Activated T-cell treated with anti-CD3 and anti-CD28 coated beads, Interleukin-2, amount 50 U/mL, for 72 hours (primary cell): ENCODE results near the gene RNF11. TPM values are rescaled to one million over a fixed set of nuclear protein-coding genes. Genes with fewer than 3 reads are reported as not detected.
A peak's percentile ranks its signal among the peaks of the same experiment; 100 is the strongest.
"Not testable (repeated sequence)": the region's sequence is repeated elsewhere in the genome, so short reads cannot be mapped to it uniquely, and the experiment has no call there.

Experiments used
- ATAC-seq, 2 donors: fragments of 150-1000 bp; cut with Tn5 transposase; replicated peaks in 1 of 2; 2 replicates each; pipeline ENCODE4 v1.10.0; 2021; ENCODE audit warnings: moderate library complexity in 2 of 2, mild to moderate bottlenecking in 1 of 2
- DNase-seq, 2 donors: peaks; one replicate each; pipeline ENCODE4 v3.0.0; 2021 to 2022; ENCODE audit warnings: mixed read lengths in 1 of 2
- H3K27ac Mint-ChIP-seq: one replicate; pipeline ENCODE4 v1.8.0; 2022; ENCODE audit warnings: mild to moderate bottlenecking, moderate library complexity, mixed read lengths
- H3K27me3 Mint-ChIP-seq: one replicate; pipeline ENCODE4 v1.8.0; 2022; ENCODE audit warnings: low read depth, mixed read lengths
- H3K36me3 Mint-ChIP-seq, 2 donors: one replicate each; pipeline ENCODE4 v1.8.0; 2022; ENCODE audit warnings: mixed read lengths in 2 of 2, mild to moderate bottlenecking in 1 of 2; ENCODE audit not compliant: insufficient read depth in 2 of 2
- H3K4me1 Mint-ChIP-seq: one replicate; pipeline ENCODE4 v1.8.0; 2022; ENCODE audit warnings: low read depth, mixed read lengths
- H3K4me3 Mint-ChIP-seq, 2 donors: one replicate each; pipeline ENCODE4 v1.8.0; 2022; ENCODE audit warnings: mild to moderate bottlenecking in 2 of 2, mixed read lengths in 2 of 2, moderate library complexity in 2 of 2
- H3K9me3 Mint-ChIP-seq, 2 donors: one replicate each; pipeline ENCODE4 v1.8.0; 2022; ENCODE audit warnings: mixed read lengths in 2 of 2
- total RNA-seq, 2 donors: library from RNA; stranded (reverse); gene quantifications; one replicate each; pipeline ENCODE4 v1.2.3, GENCODE V29; 2022

The RNF11 gene
- total RNA-seq, 2 donors from 2014 or later, result 23.7 to 28.0 TPM

DNA sequence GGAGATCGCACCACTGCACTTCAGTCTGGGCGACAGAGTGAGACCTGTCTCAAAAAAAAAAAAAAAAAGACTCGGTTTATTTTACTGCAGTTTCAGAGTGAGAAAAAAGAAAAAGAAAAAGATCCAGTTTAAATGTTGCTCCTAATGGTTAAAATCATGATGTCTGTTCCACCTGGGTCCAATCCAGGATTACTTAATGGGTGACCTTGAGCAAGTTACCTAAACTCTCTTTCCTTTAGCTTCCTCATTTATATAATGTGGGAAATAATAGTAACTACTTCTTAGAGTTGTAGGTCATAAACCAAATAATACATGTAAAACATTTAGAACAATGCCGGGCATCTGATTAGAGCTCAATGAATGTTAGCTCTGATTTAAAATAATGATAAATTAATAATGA lies 19.4 kb upstream of the RNF11 start:
- Mint-ChIP-seq H3K27ac (no peak overlapping the region), H3K9me3 (no peaks in the 10 kb centered on the region), H3K27me3 (no peaks in the 10 kb centered on the region), H3K4me3 (no peak overlapping the region), H3K36me3 (peaks cover 0 to 2% of the 10 kb centered on the region in 2 donors), H3K4me1 (peaks cover 34% of the 10 kb centered on the region)
- ATAC-seq (no peak), DNase-seq (no peak)

DNA sequence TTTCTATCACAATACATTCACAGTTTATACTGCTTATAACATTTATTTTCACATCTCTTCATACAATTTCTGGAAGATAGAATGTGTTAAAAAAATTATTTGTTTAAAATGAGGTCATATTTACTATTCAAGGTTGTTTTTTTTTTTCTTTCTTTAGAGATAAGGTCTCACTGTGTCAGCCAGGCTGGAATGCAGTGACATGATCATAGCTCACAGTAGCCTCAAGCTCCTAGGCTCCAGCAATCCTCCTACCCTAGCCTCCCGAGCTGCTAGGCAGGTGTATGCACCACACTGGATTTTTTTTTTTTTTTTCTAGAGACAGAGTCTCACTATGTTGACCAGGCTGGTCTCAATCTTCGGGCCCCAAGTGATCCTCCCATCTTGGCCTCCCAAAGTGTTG lies 19.0 kb upstream of the RNF11 start:
- no peak for DNase-seq
- H3K27ac Mint-ChIP-seq, result no peak overlapping the region

DNA sequence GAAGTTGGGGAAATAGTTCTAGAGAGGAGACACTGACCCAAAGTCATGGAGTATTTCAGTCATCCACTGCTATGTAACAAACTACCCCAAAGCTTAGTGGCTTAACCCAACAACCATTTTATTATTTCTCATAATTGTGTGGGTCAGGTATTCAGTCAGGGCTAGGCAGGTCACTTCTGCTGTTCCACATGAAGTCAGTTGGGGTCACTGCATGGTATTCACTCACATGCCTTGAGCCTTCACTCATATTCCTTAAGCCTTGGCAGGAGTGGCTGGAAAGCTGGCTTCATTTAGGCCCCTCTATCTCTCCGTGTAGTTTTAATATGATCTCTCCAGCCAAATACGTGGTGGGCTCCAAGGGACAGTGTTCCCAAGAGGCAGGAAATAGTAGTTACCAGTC lies 17.5 kb upstream of the RNF11 start:
- H3K27ac Mint-ChIP-seq, result no peak overlapping the region
- peaks cover 42% of the 10 kb centered on the region for H3K4me1 Mint-ChIP-seq
- ATAC-seq (no peak), DNase-seq (no peak)
- H3K27me3 Mint-ChIP-seq, result peaks cover 5% of the 10 kb centered on the region
- no peak overlapping the region for H3K4me3 Mint-ChIP-seq
- no peaks in the 10 kb centered on the region for H3K9me3 Mint-ChIP-seq
- peaks cover 0 to 4% of the 10 kb centered on the region in 2 donors for H3K36me3 Mint-ChIP-seq

More for the DNA sequence above, 19.0 kb upstream of the RNF11 start:
- Mint-ChIP-seq H3K27me3 (no peaks in the 10 kb centered on the region), H3K9me3 (no peaks in the 10 kb centered on the region), H3K36me3 (peaks cover 0 to 2% of the 10 kb centered on the region in 2 donors), H3K4me3 (no peak overlapping the region), H3K4me1 (peaks cover 37% of the 10 kb centered on the region)
- no peak for ATAC-seq

DNA sequence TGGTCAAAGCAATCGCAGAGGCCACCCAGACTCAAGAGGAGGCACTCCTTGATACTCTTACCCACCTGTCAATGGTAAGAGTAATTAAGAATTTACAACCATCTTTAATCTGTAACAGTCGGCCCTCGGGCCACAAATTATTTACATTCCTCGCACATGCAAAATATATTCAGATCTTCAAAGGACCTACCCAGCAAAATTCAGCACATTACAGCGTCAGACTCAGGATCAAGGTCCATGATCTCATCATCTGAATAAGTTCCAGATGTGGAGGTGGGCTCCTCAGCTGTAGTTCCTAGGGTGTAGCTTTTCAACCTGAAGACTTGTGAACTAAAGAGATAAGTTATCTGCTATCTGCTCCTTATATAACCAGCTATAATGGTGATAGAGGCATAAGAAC lies 17.1 kb upstream of the RNF11 start:
- H3K27ac Mint-ChIP-seq, result no peak overlapping the region
- peaks cover 0 to 4% of the 10 kb centered on the region in 2 donors for H3K36me3 Mint-ChIP-seq
- H3K9me3 Mint-ChIP-seq, result no peaks in the 10 kb centered on the region
- peaks cover 40% of the 10 kb centered on the region for H3K4me1 Mint-ChIP-seq
- DNase-seq (no peak), ATAC-seq (no peak)
- H3K27me3 Mint-ChIP-seq, result peaks cover 5% of the 10 kb centered on the region
- no peak overlapping the region for H3K4me3 Mint-ChIP-seq

DNA sequence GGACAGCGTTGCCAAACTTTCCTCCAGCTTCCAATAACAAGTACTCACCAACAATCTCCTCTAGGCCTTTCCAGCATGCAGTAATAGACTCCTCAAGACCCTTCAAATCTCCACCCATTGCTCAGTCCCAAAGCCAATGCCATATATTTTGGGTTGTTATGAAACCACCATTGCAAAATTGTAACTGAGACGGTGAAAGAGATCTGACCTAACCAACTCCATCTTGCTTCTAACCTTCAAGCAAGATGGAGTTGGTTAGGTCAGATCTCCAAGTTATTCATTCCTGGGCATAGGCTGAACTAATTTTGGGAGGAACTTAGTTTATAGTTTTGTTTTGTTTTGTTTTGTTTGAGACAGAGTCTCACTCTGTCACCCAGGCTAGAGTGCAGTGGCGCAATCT lies 14.5 kb upstream of the RNF11 start:
- not testable (repeated sequence) for ATAC-seq

DNA sequence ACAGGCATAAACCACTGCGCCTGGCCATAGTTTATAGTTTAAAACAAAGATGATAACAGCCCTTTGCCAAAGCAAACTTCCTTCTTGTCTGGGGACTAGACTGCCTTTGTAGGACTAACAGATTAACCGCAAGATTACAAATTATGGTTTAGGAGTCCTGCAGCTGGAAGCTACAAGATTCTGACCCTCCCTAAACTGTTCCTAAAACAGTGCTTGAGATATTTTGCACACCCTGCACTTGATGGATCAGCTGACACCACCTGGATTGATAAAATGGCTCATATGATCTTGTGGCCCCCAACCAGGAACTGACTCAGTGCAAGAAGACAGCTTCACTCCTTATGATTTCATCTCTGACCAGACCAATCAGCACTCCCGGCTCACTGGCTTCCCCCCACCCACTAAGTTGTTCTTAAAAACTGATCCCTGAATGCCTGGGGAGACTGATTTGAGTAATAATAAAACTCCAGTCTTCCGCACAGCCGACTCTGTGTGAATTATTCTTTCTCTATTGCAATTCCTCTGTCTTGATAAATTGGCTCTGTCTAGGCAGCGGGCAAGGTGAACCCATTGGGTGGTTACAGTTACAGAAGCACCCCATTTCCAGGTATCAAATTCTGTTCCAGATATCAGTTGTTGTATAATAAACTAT lies 13.8 kb upstream of the RNF11 start:
- Mint-ChIP-seq H3K27ac (no peak overlapping the region), H3K36me3 (peaks cover 0 to 4% of the 10 kb centered on the region in 2 donors), H3K4me1 (peaks cover 20% of the 10 kb centered on the region), H3K9me3 (no peaks in the 10 kb centered on the region), H3K4me3 (no peak overlapping the region), H3K27me3 (peaks cover 5% of the 10 kb centered on the region)
- DNase-seq (peak in 1 of 2 donors; percentile 15), ATAC-seq (peak in 1 of 2 donors; percentile 38)

More for the DNA sequence above, 14.5 kb upstream of the RNF11 start:
- not testable (repeated sequence) for H3K27ac Mint-ChIP-seq, H3K4me3 Mint-ChIP-seq, H3K9me3 Mint-ChIP-seq, DNase-seq, H3K27me3 Mint-ChIP-seq, H3K36me3 Mint-ChIP-seq
- peaks cover 20% of the 10 kb centered on the region for H3K4me1 Mint-ChIP-seq

DNA sequence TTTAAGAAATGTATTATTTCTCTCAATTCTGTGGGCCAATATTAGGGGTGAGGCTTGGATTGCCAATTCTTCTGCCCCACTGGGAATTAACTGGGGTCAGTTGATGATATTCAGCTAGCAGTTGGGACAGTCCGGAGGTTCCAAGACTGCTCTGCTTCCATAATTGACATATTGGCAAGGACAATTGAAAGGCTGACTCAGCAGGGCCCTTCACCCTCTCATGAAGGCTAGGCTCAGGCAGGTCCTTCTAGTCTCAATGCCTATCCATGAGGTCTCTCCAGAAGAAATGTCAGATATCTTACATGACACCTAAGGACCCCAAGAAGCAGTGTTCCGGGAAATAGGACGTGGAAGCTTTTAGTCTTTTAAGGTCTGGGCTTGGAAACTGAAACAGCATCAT lies 13.3 kb upstream of the RNF11 start:
- H3K27me3 Mint-ChIP-seq, result peaks cover 5% of the 10 kb centered on the region
- ATAC-seq, result no peak

DNA sequence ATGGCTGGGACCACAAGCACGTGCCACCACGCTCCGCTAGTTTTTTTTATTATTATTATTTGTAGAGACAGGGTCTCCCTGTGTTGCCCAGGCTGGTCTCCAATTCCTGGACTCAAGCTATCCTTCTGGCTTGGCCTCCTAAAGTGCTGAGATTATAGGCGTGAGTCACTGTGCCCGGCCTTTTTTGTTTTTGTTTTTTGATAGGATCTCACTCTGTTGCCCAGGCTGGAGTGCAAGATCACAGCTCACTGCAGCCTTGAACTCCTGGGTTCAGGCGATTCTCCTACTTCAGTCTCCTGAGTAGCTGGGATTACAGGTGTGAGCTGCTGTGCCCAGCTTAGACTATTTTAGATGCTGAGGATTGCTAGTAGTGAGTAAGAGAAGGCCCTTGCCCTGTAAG lies 11.8 kb upstream of the RNF11 start:
- Mint-ChIP-seq H3K36me3 (peaks cover 0 to 4% of the 10 kb centered on the region in 2 donors), H3K9me3 (no peaks in the 10 kb centered on the region), H3K4me3 (no peak overlapping the region), H3K27me3 (peaks cover 5% of the 10 kb centered on the region), H3K27ac (no peak overlapping the region), H3K4me1 (peaks cover 20% of the 10 kb centered on the region)
- ATAC-seq, result no peak
- DNase-seq, result no peak

More for the DNA sequence above, 13.3 kb upstream of the RNF11 start:
- Mint-ChIP-seq H3K4me3 (no peak overlapping the region), H3K27ac (no peak overlapping the region), H3K9me3 (no peaks in the 10 kb centered on the region), H3K36me3 (peaks cover 0 to 4% of the 10 kb centered on the region in 2 donors), H3K4me1 (peaks cover 20% of the 10 kb centered on the region)
- DNase-seq, result no peak

DNA sequence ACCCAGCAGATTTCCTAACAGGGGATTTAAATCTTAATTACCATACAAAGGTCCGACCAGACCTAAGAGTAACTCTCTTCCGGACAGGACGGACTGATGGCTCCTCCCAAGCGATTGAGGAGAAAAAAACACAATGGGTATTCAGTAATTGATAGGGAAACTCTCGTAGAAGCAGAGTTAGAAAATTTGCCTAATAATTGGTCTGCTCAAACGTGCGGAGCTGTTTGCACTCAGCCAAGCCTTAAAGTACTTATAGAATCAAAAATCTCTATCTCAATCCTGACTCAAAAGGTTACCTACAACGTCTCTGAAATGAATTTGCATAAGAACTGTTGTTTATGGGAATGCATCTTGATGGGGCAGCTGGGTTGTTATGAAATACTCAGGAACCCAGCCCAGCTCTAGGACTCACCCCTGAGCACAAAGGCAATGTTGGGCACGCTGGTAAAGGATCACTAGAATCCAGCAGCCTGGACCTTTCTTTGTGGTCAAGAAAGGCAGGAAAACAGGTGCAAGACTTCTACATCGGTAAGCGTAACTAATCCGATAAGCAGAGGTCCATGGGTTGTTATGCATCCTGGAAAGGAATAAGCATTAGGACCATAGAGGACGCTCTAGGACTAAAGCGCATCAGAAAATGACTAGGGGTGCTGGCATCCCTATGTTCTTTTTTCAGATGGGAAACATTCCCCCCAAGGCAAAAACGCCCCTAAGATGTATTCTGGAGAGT lies 8.7 kb upstream of the RNF11 start:
- H3K27ac Mint-ChIP-seq, ATAC-seq, H3K4me1 Mint-ChIP-seq, H3K4me3 Mint-ChIP-seq, H3K36me3 Mint-ChIP-seq, H3K9me3 Mint-ChIP-seq, DNase-seq, H3K27me3 Mint-ChIP-seq: not testable (repeated sequence)

DNA sequence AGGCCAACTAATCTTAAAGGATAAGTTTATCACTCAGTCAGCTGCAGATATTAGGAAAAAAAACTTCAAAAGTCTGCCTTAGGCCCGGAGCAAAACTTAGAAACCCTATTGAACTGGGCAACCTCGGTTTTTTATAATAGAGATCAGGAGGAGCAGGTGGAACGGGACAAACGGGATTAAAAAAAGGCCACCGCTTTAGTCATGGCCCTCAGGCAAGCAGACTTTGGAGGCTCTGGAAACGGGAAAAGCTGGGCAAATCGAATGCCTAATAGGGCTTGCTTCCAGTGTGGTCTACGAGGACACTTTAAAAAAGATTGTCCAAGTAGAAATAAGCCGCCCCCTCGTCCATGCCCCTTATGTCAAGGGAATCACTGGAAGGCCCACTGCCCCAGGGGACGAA lies 7.6 kb upstream of the RNF11 start:
- H3K36me3 Mint-ChIP-seq, H3K9me3 Mint-ChIP-seq, ATAC-seq, H3K27me3 Mint-ChIP-seq, H3K4me1 Mint-ChIP-seq, H3K4me3 Mint-ChIP-seq, H3K27ac Mint-ChIP-seq, DNase-seq: not testable (repeated sequence)

DNA sequence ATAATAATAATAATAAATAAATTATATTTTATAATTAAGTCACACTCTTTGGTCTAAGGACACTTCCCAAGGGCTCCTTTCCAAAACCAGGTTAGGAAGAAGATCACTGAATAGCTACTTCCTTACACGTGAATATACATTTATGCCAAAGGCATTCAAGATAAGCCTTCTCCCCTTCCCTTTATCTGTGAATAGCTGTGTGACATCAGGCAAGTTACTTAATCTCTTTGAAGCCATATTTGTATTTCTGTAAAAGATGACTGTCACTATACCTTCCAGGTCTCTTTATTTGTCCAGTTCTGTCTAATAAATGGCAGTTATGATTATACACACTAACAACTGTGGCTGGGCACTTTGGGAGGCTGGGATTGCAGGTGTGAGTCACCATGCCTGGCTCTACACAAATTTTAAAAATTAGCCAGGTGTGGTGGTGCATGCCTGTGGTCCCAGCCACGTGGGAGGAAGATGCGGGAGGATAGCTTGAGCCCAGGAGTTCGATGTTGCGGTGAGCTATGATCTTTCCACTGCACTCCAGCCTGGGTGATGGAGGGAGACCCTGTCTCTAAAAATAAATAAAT lies 5.5 kb upstream of the RNF11 start:
- Mint-ChIP-seq H3K27me3 (no peaks in the 10 kb centered on the region), H3K4me1 (peaks cover 18% of the 10 kb centered on the region), H3K36me3 (no peaks in the 10 kb centered on the region), H3K9me3 (no peaks in the 10 kb centered on the region), H3K4me3 (no peak overlapping the region), H3K27ac (no peak overlapping the region)
- no peak for DNase-seq
- ATAC-seq, result no peak

DNA sequence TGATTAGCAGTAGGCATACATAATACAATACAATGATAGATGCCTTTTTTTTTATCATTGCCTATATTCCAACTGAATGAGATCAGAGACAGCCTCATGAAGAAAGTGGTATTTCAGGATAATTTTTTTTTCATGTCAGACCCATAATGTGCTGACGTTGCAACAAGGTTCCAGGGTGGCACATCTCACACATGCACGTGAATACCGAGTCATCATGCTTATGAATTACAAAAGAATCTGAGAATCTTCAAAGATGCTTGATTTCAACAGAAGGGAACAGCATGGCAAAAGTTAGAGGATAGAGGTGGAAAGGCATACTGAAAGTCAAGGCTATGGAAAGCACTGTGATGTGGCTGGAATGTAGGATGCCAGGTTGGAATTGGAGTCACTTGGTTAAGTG lies 5.0 kb upstream of the RNF11 start:
- ATAC-seq (no peak), DNase-seq (no peak)
- Mint-ChIP-seq H3K36me3 (no peaks in the 10 kb centered on the region), H3K27me3 (no peaks in the 10 kb centered on the region), H3K9me3 (no peaks in the 10 kb centered on the region), H3K27ac (no peak overlapping the region), H3K4me3 (no peak overlapping the region), H3K4me1 (peaks cover 22% of the 10 kb centered on the region)

DNA sequence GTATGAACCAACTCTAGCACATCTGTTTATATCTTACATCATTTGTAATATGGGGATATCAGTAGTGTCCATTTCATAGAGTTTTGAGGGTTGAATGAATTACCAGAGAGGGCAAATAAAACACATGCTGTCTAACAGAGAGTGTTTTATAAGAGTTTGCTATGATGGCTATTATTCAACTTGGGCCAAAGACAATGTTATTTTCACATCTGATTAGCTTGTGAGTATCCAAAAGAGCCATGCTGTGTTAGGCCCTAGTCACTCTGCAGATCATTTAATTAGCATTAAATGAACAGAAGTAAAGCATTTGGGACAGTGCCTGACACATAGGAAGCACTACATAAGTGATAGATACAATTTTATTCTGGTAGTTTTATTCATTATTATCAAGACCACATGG lies 4.2 kb upstream of the RNF11 start:
- no peaks in the 10 kb centered on the region for H3K27me3 Mint-ChIP-seq
- no peak for DNase-seq
- H3K27ac Mint-ChIP-seq, result no peak overlapping the region
- no peak overlapping the region for H3K4me3 Mint-ChIP-seq
- no peak for ATAC-seq
- H3K9me3 Mint-ChIP-seq, result no peaks in the 10 kb centered on the region
- peaks cover 22% of the 10 kb centered on the region for H3K4me1 Mint-ChIP-seq
- H3K36me3 Mint-ChIP-seq, result no peaks in the 10 kb centered on the region
